ENCODE data around the gene CNTN2. TPM values are rescaled to one million over a fixed set of nuclear protein-coding genes. Genes with fewer than 3 reads are reported as not detected.

Gene CNTN2
- total RNA-seq, 1 donor from 2014 or later = 7.4 TPM

DNA sequence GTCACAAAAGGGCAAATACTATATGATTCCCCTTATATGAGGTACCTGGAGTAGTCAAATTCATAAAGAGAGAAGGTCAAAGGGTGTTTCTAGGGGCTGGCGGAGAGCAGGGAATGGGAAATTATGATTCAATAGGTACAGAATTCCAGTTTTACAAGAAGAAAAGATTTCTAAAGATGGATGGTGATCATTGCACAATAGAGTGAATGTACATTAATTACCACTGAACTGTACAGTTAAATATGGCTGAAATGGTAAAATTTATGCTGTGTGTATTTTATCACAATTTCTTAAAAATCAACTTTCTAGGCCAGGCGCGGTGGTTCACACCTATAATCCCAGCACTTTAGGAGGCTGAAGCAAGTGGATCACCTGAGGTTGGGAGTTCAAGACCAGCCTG is 59.4 kb downstream of the CNTN2 start:
- H3K27ac ChIP-seq = no peak overlapping the region
- H3K9me3 ChIP-seq = no peaks in the 10 kb centered on the region
- intact Hi-C loops (cut with DNase I) = no loop called here
- no peaks in the 10 kb centered on the region for H3K27me3 ChIP-seq
- H3K4me1 ChIP-seq = no peaks in the 10 kb centered on the region
- no peak for TF ChIP-seq POLR2AphosphoS5 (IDR thresholded peaks at IDR 0.05; ENCODE audit: insufficient read depth in 1 of 2, low read depth in 1 of 2)
- no peak for TF ChIP-seq POLR2A (IDR thresholded peaks at IDR 0.05)
- H3K36me3 ChIP-seq = peaks cover 8 to 83% of the 10 kb centered on the region in 2 donors
- H3K4me3 ChIP-seq = no peak overlapping the region
- DNase-seq (ENCODE audit: extremely low spot score in 2 of 2) = no peak

GRCh38 chr1:205107327-205107726 is 64.3 kb downstream of the CNTN2 start:
- no peak overlapping the region for H3K4me3 ChIP-seq
- peaks cover 0 to 46% of the 10 kb centered on the region in 2 donors for H3K36me3 ChIP-seq
- DNase-seq (ENCODE audit: extremely low spot score in 2 of 2) = no peak
- H3K4me1 ChIP-seq = no peaks in the 10 kb centered on the region
- no peaks in the 10 kb centered on the region for H3K27me3 ChIP-seq
- intact Hi-C loops (cut with DNase I) = no loop called here
- H3K9me3 ChIP-seq = no peaks in the 10 kb centered on the region
- no peak overlapping the region for H3K27ac ChIP-seq
- TF ChIP-seq, protein P1, sequence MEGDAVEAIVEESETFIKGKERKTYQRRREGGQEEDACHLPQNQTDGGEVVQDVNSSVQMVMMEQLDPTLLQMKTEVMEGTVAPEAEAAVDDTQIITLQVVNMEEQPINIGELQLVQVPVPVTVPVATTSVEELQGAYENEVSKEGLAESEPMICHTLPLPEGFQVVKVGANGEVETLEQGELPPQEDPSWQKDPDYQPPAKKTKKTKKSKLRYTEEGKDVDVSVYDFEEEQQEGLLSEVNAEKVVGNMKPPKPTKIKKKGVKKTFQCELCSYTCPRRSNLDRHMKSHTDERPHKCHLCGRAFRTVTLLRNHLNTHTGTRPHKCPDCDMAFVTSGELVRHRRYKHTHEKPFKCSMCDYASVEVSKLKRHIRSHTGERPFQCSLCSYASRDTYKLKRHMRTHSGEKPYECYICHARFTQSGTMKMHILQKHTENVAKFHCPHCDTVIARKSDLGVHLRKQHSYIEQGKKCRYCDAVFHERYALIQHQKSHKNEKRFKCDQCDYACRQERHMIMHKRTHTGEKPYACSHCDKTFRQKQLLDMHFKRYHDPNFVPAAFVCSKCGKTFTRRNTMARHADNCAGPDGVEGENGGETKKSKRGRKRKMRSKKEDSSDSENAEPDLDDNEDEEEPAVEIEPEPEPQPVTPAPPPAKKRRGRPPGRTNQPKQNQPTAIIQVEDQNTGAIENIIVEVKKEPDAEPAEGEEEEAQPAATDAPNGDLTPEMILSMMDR (IDR thresholded peaks at IDR 0.05) = no peak
- no peak for TF ChIP-seq POLR2AphosphoS5 (IDR thresholded peaks at IDR 0.05; ENCODE audit: insufficient read depth in 1 of 2, low read depth in 1 of 2)
- no peak for TF ChIP-seq POLR2A (IDR thresholded peaks at IDR 0.05)

DNA sequence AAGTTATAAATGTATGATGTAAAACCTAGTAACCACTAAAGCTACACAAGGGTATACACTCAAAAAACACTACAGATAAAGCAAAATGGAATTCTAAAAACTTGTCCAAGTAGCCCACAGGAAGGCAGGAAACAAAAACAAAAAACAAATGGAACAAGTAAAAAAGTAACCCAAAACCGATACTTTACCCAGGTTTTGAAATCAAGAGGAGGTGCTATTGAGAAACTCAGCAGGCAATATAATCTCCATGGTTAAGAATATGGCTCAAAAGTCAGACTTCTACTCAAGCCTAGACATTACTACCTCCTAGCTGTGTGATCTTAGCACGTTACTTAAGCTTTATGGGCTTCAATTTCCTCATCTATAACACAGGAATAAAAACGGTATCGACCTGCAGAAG is 65.5 kb downstream of the CNTN2 start:
- Histone ChIP-seq H3K9me3 (no peaks in the 10 kb centered on the region), H3K4me1 (no peaks in the 10 kb centered on the region), H3K27ac (no peak overlapping the region), H3K36me3 (peaks cover 0 to 51% of the 10 kb centered on the region in 2 donors), H3K4me3 (no peak overlapping the region), H3K27me3 (no peaks in the 10 kb centered on the region)
- TF ChIP-seq, protein P1 (IDR thresholded peaks at IDR 0.05) = no peak
- TF ChIP-seq POLR2AphosphoS5 (IDR thresholded peaks at IDR 0.05; ENCODE audit: insufficient read depth in 1 of 2, low read depth in 1 of 2) = no peak
- DNase-seq (ENCODE audit: extremely low spot score in 2 of 2) = no peak
- intact Hi-C loops (cut with DNase I) = no loop called here

DNA sequence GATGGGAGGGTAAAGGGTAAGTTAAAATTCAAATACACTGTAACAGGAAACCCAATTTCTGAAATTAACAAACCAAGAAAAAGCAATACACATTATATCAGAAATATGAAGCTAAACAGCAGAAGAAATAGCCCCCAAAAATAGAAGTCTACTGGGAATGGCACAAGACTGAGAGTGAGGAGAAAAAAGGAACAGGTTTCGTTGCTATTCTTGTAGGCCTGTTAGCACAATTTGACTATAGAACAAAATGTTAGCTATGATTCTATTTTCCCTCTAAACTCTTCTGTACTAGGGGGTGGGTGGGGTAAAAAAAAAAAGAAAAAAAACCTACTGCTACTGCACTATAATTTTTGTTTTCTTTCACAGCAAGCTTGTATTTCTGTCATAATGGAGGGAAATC is 66.3 kb downstream of the CNTN2 start:
- no peak for DNase-seq (ENCODE audit: extremely low spot score in 2 of 2)
- H3K36me3 ChIP-seq = peaks cover 0 to 51% of the 10 kb centered on the region in 2 donors
- H3K27ac ChIP-seq = no peak overlapping the region
- H3K27me3 ChIP-seq = no peaks in the 10 kb centered on the region
- TF ChIP-seq, protein P1 (IDR thresholded peaks at IDR 0.05) = no peak
- TF ChIP-seq POLR2AphosphoS5 (IDR thresholded peaks at IDR 0.05; ENCODE audit: insufficient read depth in 1 of 2, low read depth in 1 of 2) = no peak
- TF ChIP-seq POLR2A (IDR thresholded peaks at IDR 0.05) = no peak
- no peak overlapping the region for H3K4me3 ChIP-seq
- no peaks in the 10 kb centered on the region for H3K9me3 ChIP-seq
- intact Hi-C loops (cut with DNase I) = no loop called here
- no peaks in the 10 kb centered on the region for H3K4me1 ChIP-seq

DNA sequence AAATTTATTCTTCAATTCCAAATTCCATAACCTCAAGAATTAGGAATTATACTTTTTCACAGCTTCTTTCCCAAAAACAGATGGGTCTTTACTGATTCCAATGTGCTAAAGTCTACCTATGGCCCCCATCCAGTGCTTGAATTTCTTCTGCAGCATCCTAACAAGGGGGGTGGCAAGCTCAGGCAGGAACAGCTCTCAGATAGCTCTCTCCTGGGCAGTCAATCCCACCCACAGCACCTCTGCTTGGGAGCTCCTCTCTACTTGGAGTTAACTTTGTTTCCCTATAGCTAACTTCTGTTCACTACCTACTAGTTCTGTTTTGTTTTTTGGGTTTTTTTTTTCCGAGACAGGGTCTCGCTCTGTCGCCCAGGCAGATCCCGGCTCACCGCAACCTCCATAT is 66.7 kb downstream of the CNTN2 start:
- H3K36me3 ChIP-seq = peaks cover 0 to 51% of the 10 kb centered on the region in 2 donors
- DNase-seq (ENCODE audit: extremely low spot score in 2 of 2) = no peak

More for the DNA sequence above, 66.7 kb downstream of the CNTN2 start:
- intact Hi-C loops (cut with DNase I) = loop anchor here (10.0 kb wide), 1 partner anchor 145 kb away; no protein-coding TSS in a partner anchor
- Histone ChIP-seq H3K4me1 (no peaks in the 10 kb centered on the region), H3K9me3 (no peaks in the 10 kb centered on the region), H3K27me3 (no peaks in the 10 kb centered on the region), H3K4me3 (no peak overlapping the region), H3K27ac (no peak overlapping the region)
- no peak for TF ChIP-seq POLR2AphosphoS5 (IDR thresholded peaks at IDR 0.05; ENCODE audit: insufficient read depth in 1 of 2, low read depth in 1 of 2)
- TF ChIP-seq POLR2A (IDR thresholded peaks at IDR 0.05) = no peak
- TF ChIP-seq, protein P1 (IDR thresholded peaks at IDR 0.05) = no peak
